H9 (cell line): ENCODE measurements around the gene LRRC3C. TPM values are rescaled to one million over a fixed set of nuclear protein-coding genes. Genes with fewer than 3 reads are reported as not detected.

Experiments
- DNase-seq: peaks from one replicate; pipeline ENCODE4 v3.0.0-alpha.2; 2017
- H2AFZ ChIP-seq: one replicate; pipeline ENCODE4 v1.6.1; 2013; ENCODE audit warnings: mild to moderate bottlenecking, low read length, control low read depth, moderate library complexity
- H2AK5ac ChIP-seq: 2 replicates; pipeline ENCODE4 v1.6.1; 2013; ENCODE audit warnings: low read length, control low read depth, mixed read lengths; ENCODE audit not compliant: insufficient read length
- H2BK120ac ChIP-seq: one replicate; pipeline ENCODE4 v1.6.1; 2013; ENCODE audit warnings: low read depth, mild to moderate bottlenecking, low read length, control low read depth, inconsistent platforms; ENCODE audit not compliant: poor library complexity, severe bottlenecking
- H2BK12ac ChIP-seq: 2 replicates; pipeline ENCODE4 v1.6.1; 2013; ENCODE audit warnings: low read length, control low read depth, mixed read lengths, low read depth; ENCODE audit not compliant: insufficient read length
- H2BK15ac ChIP-seq: 2 replicates; pipeline ENCODE4 v1.6.1; 2013; ENCODE audit warnings: low read depth, low read length, control low read depth
- H2BK20ac ChIP-seq: one replicate; pipeline ENCODE4 v1.6.1; 2013; ENCODE audit warnings: low read depth, mild to moderate bottlenecking, low read length, control low read depth, inconsistent platforms; ENCODE audit not compliant: poor library complexity, severe bottlenecking
- H2BK5ac ChIP-seq: 2 replicates; pipeline ENCODE4 v1.6.1; 2013; ENCODE audit warnings: low read length, control low read depth, mixed read lengths; ENCODE audit not compliant: insufficient read length
- H3K14ac ChIP-seq: 2 replicates; pipeline ENCODE4 v1.6.1; 2013; ENCODE audit warnings: low read length, control low read depth; ENCODE audit not compliant: insufficient read depth
- H3K18ac ChIP-seq: 2 replicates; pipeline ENCODE4 v1.6.1; 2013; ENCODE audit warnings: low read depth, mild to moderate bottlenecking, mixed read lengths, low read length, control low read depth; ENCODE audit not compliant: insufficient read length
- H3K23ac ChIP-seq: 2 replicates; pipeline ENCODE4 v1.6.1; 2013; ENCODE audit warnings: low read length, control low read depth, mixed read lengths, low read depth; ENCODE audit not compliant: insufficient read length
- H3K23me2 ChIP-seq: 2 replicates; pipeline ENCODE4 v1.6.1; 2013; ENCODE audit warnings: low read depth, mild to moderate bottlenecking, mixed read lengths, low read length, control low read depth; ENCODE audit not compliant: insufficient read length, poor library complexity, severe bottlenecking
- H3K27ac ChIP-seq: 2 replicates; pipeline ENCODE4 v1.5.1; 2013; ENCODE audit warnings: low read length, control low read depth, mixed read lengths, low read depth; ENCODE audit not compliant: insufficient read length
- H3K27me3 ChIP-seq: 2 replicates; pipeline ENCODE4 v1.6.1; 2013; ENCODE audit warnings: low read length, control low read depth, inconsistent platforms; ENCODE audit not compliant: insufficient read depth
- H3K4ac ChIP-seq: 2 replicates; pipeline ENCODE4 v1.6.1; 2013; ENCODE audit warnings: low read depth, mild to moderate bottlenecking, control low read depth, inconsistent platforms, low read length, moderate library complexity
- H3K4me1 ChIP-seq: 2 replicates; pipeline ENCODE4 v1.6.1; 2013; ENCODE audit warnings: low read length, control low read depth, inconsistent platforms; ENCODE audit not compliant: insufficient read depth
- H3K4me2 ChIP-seq: 2 replicates; pipeline ENCODE4 v1.6.1; 2013; ENCODE audit warnings: low read length, control low read depth, mixed read lengths; ENCODE audit not compliant: insufficient read length, insufficient read depth
- H3K56ac ChIP-seq: 2 replicates; pipeline ENCODE4 v1.6.1; 2013; ENCODE audit warnings: low read depth, mild to moderate bottlenecking, mixed read lengths, low read length, control low read depth; ENCODE audit not compliant: insufficient read length
- H3K79me1 ChIP-seq: 2 replicates; pipeline ENCODE4 v1.6.1; 2013; ENCODE audit warnings: low read depth, mild to moderate bottlenecking, moderate library complexity, low read length, control low read depth, inconsistent platforms; ENCODE audit not compliant: insufficient read depth, poor library complexity, severe bottlenecking
- H3K79me2 ChIP-seq: 2 replicates; pipeline ENCODE4 v1.6.1; 2013; ENCODE audit warnings: low read length, control low read depth, inconsistent platforms; ENCODE audit not compliant: insufficient read depth
- H3K9ac ChIP-seq: 2 replicates; pipeline ENCODE4 v1.6.1; 2013; ENCODE audit warnings: low read length, control low read depth, mixed read lengths; ENCODE audit not compliant: insufficient read length; ENCODE audit errors: extremely low read depth
- H3K9me3 ChIP-seq: one replicate; pipeline ENCODE4 v1.6.1; 2013; ENCODE audit warnings: low read depth, low read length, inconsistent platforms; ENCODE audit not compliant: control insufficient read depth
- H3T11ph ChIP-seq: one replicate; pipeline ENCODE4 v1.6.1; 2013; ENCODE audit warnings: mild to moderate bottlenecking, low read length, control low read depth, inconsistent platforms
- H4K20me1 ChIP-seq: one replicate; pipeline ENCODE4 v1.6.1; 2013; ENCODE audit not compliant: control insufficient read depth, insufficient read length, insufficient read depth
- H4K5ac ChIP-seq: 2 replicates; pipeline ENCODE4 v1.6.1; 2013; ENCODE audit warnings: low read depth, mild to moderate bottlenecking, mixed read lengths, low read length, control low read depth; ENCODE audit not compliant: insufficient read length
- H4K8ac ChIP-seq: replicated peaks from 2 replicates; pipeline ENCODE4 v1.6.1; 2013; ENCODE audit warnings: low read length, control low read depth, mixed read lengths, low read depth; ENCODE audit not compliant: insufficient read length
- H4K91ac ChIP-seq: 2 replicates; pipeline ENCODE4 v1.6.1; 2013; ENCODE audit warnings: low read depth, mild to moderate bottlenecking, moderate library complexity, mixed read lengths, low read length, control low read depth; ENCODE audit not compliant: insufficient read length
- H3K27ac Mint-ChIP-seq, 3 experiments: 2 replicates in 2 of 3; 3 replicates in 1 of 3; pipeline ENCODE4 v1.8.0; 2020 to 2021; ENCODE audit warnings: mixed read lengths in 3 of 3, mild to moderate bottlenecking in 1 of 3, moderate library complexity in 1 of 3
- H3K27me3 Mint-ChIP-seq: 2 replicates; pipeline ENCODE4 v1.8.0; 2021; ENCODE audit warnings: low read depth, mild to moderate bottlenecking, moderate library complexity, mixed read lengths
- H3K36me3 Mint-ChIP-seq, 3 experiments: 2 replicates in 2 of 3; 3 replicates in 1 of 3; pipeline ENCODE4 v1.8.0; 2020 to 2021; ENCODE audit warnings: low read depth in 3 of 3, mixed read lengths in 3 of 3; ENCODE audit not compliant: insufficient read depth in 1 of 3
- H3K4me1 Mint-ChIP-seq, 2 experiments: 2 replicates each; pipeline ENCODE4 v1.8.0; 2020; ENCODE audit warnings: mixed read lengths in 2 of 2
- H3K4me3 Mint-ChIP-seq, 2 experiments: 2 replicates in 1 of 2; 3 replicates in 1 of 2; pipeline ENCODE4 v1.8.0; 2020 to 2021; ENCODE audit warnings: mild to moderate bottlenecking in 2 of 2, mixed read lengths in 2 of 2, moderate library complexity in 1 of 2
- H3K9me3 Mint-ChIP-seq, 2 experiments: 2 replicates in 1 of 2; 3 replicates in 1 of 2; pipeline ENCODE4 v1.8.0; 2020; ENCODE audit warnings: mild to moderate bottlenecking in 2 of 2, mixed read lengths in 2 of 2, moderate library complexity in 1 of 2
- WGBS: extraction: QIAGEN DNeasy Blood & Tissue Kit; methylation state at CpG from one replicate; pipeline ENCODE4 v1.1.7; 2013; ENCODE audit warnings: missing lambda C conversion rate, low lambda C conversion rate, mixed read lengths; ENCODE audit not compliant: insufficient read length; ENCODE audit errors: extremely low coverage; 5-methylcytosine and 5-hydroxymethylcytosine counted together
- total RNA-seq: library from RNA; stranded (reverse); gene quantifications from 2 replicates; pipeline ENCODE4 v1.2.1, GENCODE V29; 2021
- TF ChIP-seq, protein P1 (sequence below): fragments of 200-600 bp; sonication (generic); conservative IDR thresholded peaks from 3 replicates; pipeline ENCODE4 v1.8.0; 2021; ENCODE audit warnings: antibody characterized with exemption, mild to moderate bottlenecking

LRRC3C gene
- total RNA-seq, 1 experiment from 2014 or later = not detected

DNA sequence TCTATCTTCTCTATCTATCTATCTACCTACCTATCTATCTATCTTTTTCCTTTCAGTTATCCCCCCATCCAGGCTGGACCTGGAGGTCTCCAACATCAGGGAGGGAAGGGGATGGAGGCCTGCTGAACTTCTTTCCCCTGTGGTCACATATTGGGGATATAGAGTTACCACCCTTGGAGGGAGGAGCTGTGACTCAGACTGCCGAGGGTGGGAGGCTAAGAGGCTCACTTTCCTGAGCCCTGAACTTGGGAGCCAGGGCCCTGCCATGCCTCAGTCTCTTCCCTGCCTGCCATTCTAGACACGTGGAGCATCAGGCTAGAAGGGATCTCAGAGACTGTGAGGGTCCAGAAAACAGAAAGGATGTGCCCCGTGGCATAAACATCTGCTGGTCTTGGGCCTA lies 8.4 kb downstream of the LRRC3C start:
- no peak overlapping the region for H3K56ac ChIP-seq
- no peak overlapping the region for H3K27ac ChIP-seq
- no peak overlapping the region for H2BK12ac ChIP-seq

More for the DNA sequence above, 8.4 kb downstream of the LRRC3C start:
- Histone ChIP-seq H2BK20ac (no peak overlapping the region), H3K18ac (no peak overlapping the region), H3K9me3 (no peaks in the 10 kb centered on the region), H3K4ac (no peak overlapping the region), H3K14ac (no peak overlapping the region), H3K4me1 (no peaks in the 10 kb centered on the region; the same call in 1 of the 2 replicates), H3K79me2 (no peaks in the 10 kb centered on the region), H2BK5ac (no peak overlapping the region), H4K20me1 (no peaks in the 10 kb centered on the region), H3K9ac (no peak overlapping the region), H3K79me1 (no peaks in the 10 kb centered on the region), H3K27me3 (no peaks in the 10 kb centered on the region), H3K4me2 (no peak overlapping the region), H2AFZ (no peak overlapping the region), H2AK5ac (no peak overlapping the region), H3T11ph (no peak overlapping the region), H4K5ac (no peak overlapping the region), H3K23me2 (no peaks in the 10 kb centered on the region), H4K8ac (no peak overlapping the region), H2BK120ac (no peak overlapping the region), H2BK15ac (no peak overlapping the region), H3K23ac (no peak overlapping the region), H4K91ac (no peak overlapping the region)
- no peaks in the 10 kb centered on the region; the same call in 1 of the 2 replicates for H3K27me3 Mint-ChIP-seq
- peaks cover 9 to 20% of the 10 kb centered on the region in 2 experiments for H3K4me1 Mint-ChIP-seq
- WGBS = no CpG with 5 or more reads among the region's 3 CpGs
- TF ChIP-seq, protein P1, sequence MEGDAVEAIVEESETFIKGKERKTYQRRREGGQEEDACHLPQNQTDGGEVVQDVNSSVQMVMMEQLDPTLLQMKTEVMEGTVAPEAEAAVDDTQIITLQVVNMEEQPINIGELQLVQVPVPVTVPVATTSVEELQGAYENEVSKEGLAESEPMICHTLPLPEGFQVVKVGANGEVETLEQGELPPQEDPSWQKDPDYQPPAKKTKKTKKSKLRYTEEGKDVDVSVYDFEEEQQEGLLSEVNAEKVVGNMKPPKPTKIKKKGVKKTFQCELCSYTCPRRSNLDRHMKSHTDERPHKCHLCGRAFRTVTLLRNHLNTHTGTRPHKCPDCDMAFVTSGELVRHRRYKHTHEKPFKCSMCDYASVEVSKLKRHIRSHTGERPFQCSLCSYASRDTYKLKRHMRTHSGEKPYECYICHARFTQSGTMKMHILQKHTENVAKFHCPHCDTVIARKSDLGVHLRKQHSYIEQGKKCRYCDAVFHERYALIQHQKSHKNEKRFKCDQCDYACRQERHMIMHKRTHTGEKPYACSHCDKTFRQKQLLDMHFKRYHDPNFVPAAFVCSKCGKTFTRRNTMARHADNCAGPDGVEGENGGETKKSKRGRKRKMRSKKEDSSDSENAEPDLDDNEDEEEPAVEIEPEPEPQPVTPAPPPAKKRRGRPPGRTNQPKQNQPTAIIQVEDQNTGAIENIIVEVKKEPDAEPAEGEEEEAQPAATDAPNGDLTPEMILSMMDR = no peak
- H3K36me3 Mint-ChIP-seq = no peaks in the 10 kb centered on the region
- DNase-seq = no peak
- no peaks in the 10 kb centered on the region for H3K9me3 Mint-ChIP-seq
- no peak overlapping the region; a peak in 1 of 7 replicates for H3K27ac Mint-ChIP-seq
- no peak overlapping the region for H3K4me3 Mint-ChIP-seq
